GM21529 (cell line): ENCODE measurements around the gene UBR4.
A peak's percentile ranks its signal among the peaks of the same experiment; 100 is the strongest.
"Not testable (repeated sequence)": the region's sequence is repeated elsewhere in the genome, so short reads cannot be mapped to it uniquely, and the experiment has no call there.

Experiments
- ATAC-seq: cut with Tn5 transposase; IDR thresholded peaks from one replicate; pipeline ENCODE4 v1.9.1; 2021; ENCODE audit not compliant: unreplicated experiment

UBR4 gene

GRCh38 chr1:19191811-19192210 is 18.3 kb downstream of the UBR4 start:
- ATAC-seq, result no peak

GRCh38 chr1:19190468-19190867 is 19.6 kb downstream of the UBR4 start:
- no peak for ATAC-seq

- no peak for ATAC-seq
Measured at GRCh38 chr1:19189270-19189669, 20.8 kb downstream of the UBR4 start.

GRCh38 chr1:19187852-19188251 is 22.2 kb downstream of the UBR4 start:
- no peak for ATAC-seq

GRCh38 chr1:19186001-19186400 is 24.1 kb downstream of the UBR4 start:
- no peak for ATAC-seq

GRCh38 chr1:19182223-19182622 is 27.8 kb downstream of the UBR4 start:
- ATAC-seq, result no peak

- not testable (repeated sequence) for ATAC-seq
Measured at GRCh38 chr1:19180265-19180657, 29.8 kb downstream of the UBR4 start.

GRCh38 chr1:19179597-19180264 is 30.3 kb downstream of the UBR4 start:
- no peak for ATAC-seq

GRCh38 chr1:19178734-19179398 is 31.2 kb downstream of the UBR4 start:
- ATAC-seq, result no peak

GRCh38 chr1:19177811-19178210 is 32.3 kb downstream of the UBR4 start:
- no peak for ATAC-seq

- ATAC-seq, result peak; percentile 76
Measured at GRCh38 chr1:19169642-19170041, 40.4 kb downstream of the UBR4 start.

GRCh38 chr1:19167140-19167539 is 42.9 kb downstream of the UBR4 start:
- ATAC-seq, result no peak

- ATAC-seq, result no peak
Measured at GRCh38 chr1:19166066-19166465, 44.0 kb downstream of the UBR4 start.

GRCh38 chr1:19165501-19165900 is 44.6 kb downstream of the UBR4 start:
- no peak for ATAC-seq

GRCh38 chr1:19164274-19165015 is 45.6 kb downstream of the UBR4 start:
- ATAC-seq, result no peak

- no peak for ATAC-seq
Measured at GRCh38 chr1:19163261-19163660, 46.8 kb downstream of the UBR4 start.

- no peak for ATAC-seq
Measured at GRCh38 chr1:19160831-19161230, 49.2 kb downstream of the UBR4 start.

GRCh38 chr1:19157653-19158052 is 52.4 kb downstream of the UBR4 start:
- ATAC-seq, result no peak

- ATAC-seq, result no peak
Measured at GRCh38 chr1:19156676-19157075, 53.4 kb downstream of the UBR4 start.

GRCh38 chr1:19154876-19155275 is 55.2 kb downstream of the UBR4 start:
- no peak for ATAC-seq

GRCh38 chr1:19153169-19153568 is 56.9 kb downstream of the UBR4 start:
- no peak for ATAC-seq

GRCh38 chr1:19151537-19151936 is 58.5 kb downstream of the UBR4 start:
- no peak for ATAC-seq
